CD8-positive, alpha-beta memory T cell (primary cell): ENCODE data around the gene SIL1. TPM values are rescaled to one million over a fixed set of nuclear protein-coding genes. Genes with fewer than 3 reads are reported as not detected.

Source experiments
- CTCF ChIA-PET: fragments of 350-600 bp; sonication (Branson Sonifier 250); formaldehyde crosslinking; loops from one replicate; lab custom pipeline; 2021; ENCODE audit warnings: antibody characterized with exemption; lab: Charles Lee
- POLR2A ChIA-PET: fragments of 350-600 bp; sonication (Branson Sonifier 250); formaldehyde crosslinking; loops from one replicate; lab custom pipeline; 2021; ENCODE audit warnings: antibody characterized with exemption; lab: Charles Lee
- DNase-seq, 5 donors: peaks; one replicate each; pipeline versions ENCODE4 v3.0.0 to v3.0.0-alpha.2; 2020 to 2022; ENCODE audit warnings: mixed read lengths in 1 of 5
- H3K27ac ChIP-seq: one replicate; pipeline ENCODE4 v1.7.0; 2013; ENCODE audit warnings: low read depth, mild to moderate bottlenecking, low read length, moderate library complexity
- H3K27me3 ChIP-seq: 2 replicates; pipeline ENCODE4 v1.7.0; 2013; ENCODE audit warnings: low read length, mild to moderate bottlenecking; ENCODE audit not compliant: insufficient read depth, poor library complexity, severe bottlenecking
- H3K36me3 ChIP-seq: 2 replicates; pipeline ENCODE4 v1.7.0; 2013; ENCODE audit warnings: mild to moderate bottlenecking, low read length, moderate library complexity; ENCODE audit not compliant: insufficient read depth
- H3K4me1 ChIP-seq: 2 replicates; pipeline ENCODE4 v1.7.0; 2013; ENCODE audit warnings: mild to moderate bottlenecking, low read length, moderate library complexity; ENCODE audit not compliant: insufficient read depth
- H3K4me3 ChIP-seq: 2 replicates; pipeline ENCODE4 v1.7.0; 2013; ENCODE audit warnings: mild to moderate bottlenecking, low read length
- H3K9me3 ChIP-seq: 2 replicates; pipeline ENCODE4 v1.7.0; 2013; ENCODE audit warnings: mild to moderate bottlenecking, low read length
- H3K27ac Mint-ChIP-seq, 8 donors: one replicate each; pipeline ENCODE4 v1.8.0; 2020 to 2021; ENCODE audit warnings: mixed read lengths in 8 of 8, mild to moderate bottlenecking in 6 of 8, inconsistent platforms in 3 of 8, moderate library complexity in 3 of 8
- H3K27me3 Mint-ChIP-seq, 2 donors: one replicate each; pipeline ENCODE4 v1.8.0; 2020 to 2021; ENCODE audit warnings: mixed read lengths in 2 of 2, mild to moderate bottlenecking in 1 of 2, moderate library complexity in 1 of 2
- H3K36me3 Mint-ChIP-seq, 3 donors: one replicate each; pipeline ENCODE4 v1.8.0; 2020 to 2021; ENCODE audit warnings: mixed read lengths in 3 of 3, inconsistent platforms in 1 of 3, mild to moderate bottlenecking in 1 of 3
- H3K4me1 Mint-ChIP-seq, 3 donors: one replicate each; pipeline ENCODE4 v1.8.0; 2020 to 2021; ENCODE audit warnings: mixed read lengths in 3 of 3, inconsistent platforms in 1 of 3, mild to moderate bottlenecking in 1 of 3
- H3K4me3 Mint-ChIP-seq, 7 donors: one replicate each; pipeline ENCODE4 v1.8.0; 2020 to 2021; ENCODE audit warnings: mixed read lengths in 7 of 7, mild to moderate bottlenecking in 6 of 7, moderate library complexity in 4 of 7, inconsistent platforms in 2 of 7
- H3K9me3 Mint-ChIP-seq, 5 donors: one replicate each; pipeline ENCODE4 v1.8.0; 2020 to 2022; ENCODE audit warnings: mixed read lengths in 5 of 5, mild to moderate bottlenecking in 3 of 5, moderate library complexity in 2 of 5, inconsistent platforms in 1 of 5
- polyA plus RNA-seq: library from polyadenylated mRNA; unstranded; fragments of 300-500 nt; fragmentation: Illumina TruSeq; gene quantifications from one replicate; pipeline ENCODE4 v1.2.3, GENCODE V29; 2021
- total RNA-seq, 2 experiments: library from RNA; stranded (reverse); gene quantifications; one replicate each; pipeline ENCODE4 v1.2.3, GENCODE V29; 2021

Gene SIL1
- total and polyA plus RNA-seq, 3 experiments from 2014 or later = 15.0 to 27.5 (median 26.6) TPM

DNA sequence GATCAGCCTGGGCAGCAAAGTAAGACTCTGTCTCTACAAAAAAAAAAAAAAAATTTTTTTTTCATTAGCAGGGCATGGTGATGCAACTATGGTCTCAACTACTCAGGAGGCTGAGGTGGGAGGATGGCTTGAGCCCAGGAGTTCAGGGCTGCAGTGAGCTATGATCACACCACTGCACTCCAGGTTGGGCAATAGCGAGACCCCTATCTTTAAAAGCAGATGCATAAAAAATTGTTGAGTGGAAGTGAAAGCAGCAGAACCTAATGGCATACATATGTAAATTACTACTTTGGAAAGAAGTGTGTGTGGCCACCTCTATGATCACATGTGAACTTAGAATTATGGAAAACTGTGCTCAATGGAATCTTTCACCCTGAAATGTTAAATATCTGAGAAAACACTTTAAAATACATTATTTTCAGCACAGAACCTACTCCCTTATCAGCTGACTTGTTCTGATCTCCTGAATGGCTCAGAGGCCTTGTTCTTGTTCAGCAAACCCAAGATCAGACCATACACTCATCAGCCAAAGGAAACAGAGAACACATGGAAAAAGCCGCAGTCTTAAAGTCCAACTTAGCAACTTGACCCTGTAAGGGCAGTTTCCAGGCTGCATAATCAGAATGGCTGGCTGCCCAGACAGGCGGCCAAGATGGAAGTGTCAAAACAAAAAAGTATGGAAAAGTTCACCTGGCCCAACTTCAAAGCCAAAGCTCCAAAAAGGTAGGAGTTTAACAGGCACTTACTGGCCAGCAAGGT, 56.5 kb downstream of the SIL1 start:
- no peaks in the 10 kb centered on the region for H3K4me1 ChIP-seq
- no peak overlapping the region for H3K4me3 ChIP-seq
- DNase-seq = no peak
- no peak overlapping the region for H3K27ac Mint-ChIP-seq
- H3K4me3 Mint-ChIP-seq = no peak overlapping the region
- H3K27me3 ChIP-seq = no peaks in the 10 kb centered on the region
- no peaks in the 10 kb centered on the region for H3K27me3 Mint-ChIP-seq
- POLR2A ChIA-PET = no interaction called here
- H3K4me1 Mint-ChIP-seq = peaks cover 0 to 2% (median 0%) of the 10 kb centered on the region in 3 donors
- H3K27ac ChIP-seq = no peak overlapping the region
- CTCF ChIA-PET = no interaction called here
- H3K9me3 Mint-ChIP-seq = no peaks in the 10 kb centered on the region
- no peaks in the 10 kb centered on the region for H3K9me3 ChIP-seq
- no peaks in the 10 kb centered on the region for H3K36me3 ChIP-seq
- no peaks in the 10 kb centered on the region for H3K36me3 Mint-ChIP-seq

GRCh38 chr5:139140591-139141071, 57.5 kb downstream of the SIL1 start:
- Histone ChIP-seq H3K9me3 (no peaks in the 10 kb centered on the region), H3K4me1 (no peaks in the 10 kb centered on the region), H3K27ac (no peak overlapping the region), H3K27me3 (no peaks in the 10 kb centered on the region), H3K4me3 (no peak overlapping the region), H3K36me3 (no peaks in the 10 kb centered on the region)
- peaks cover 0 to 2% (median 0%) of the 10 kb centered on the region in 3 donors for H3K4me1 Mint-ChIP-seq
- no peaks in the 10 kb centered on the region for H3K36me3 Mint-ChIP-seq
- POLR2A ChIA-PET = no interaction called here
- peak overlapping the region in 1 of 8 donors; percentile 73 for H3K27ac Mint-ChIP-seq
- CTCF ChIA-PET = no interaction called here
- H3K4me3 Mint-ChIP-seq = no peak overlapping the region
- H3K9me3 Mint-ChIP-seq = no peaks in the 10 kb centered on the region
- DNase-seq = no peak
- H3K27me3 Mint-ChIP-seq = no peaks in the 10 kb centered on the region

GRCh38 chr5:139138809-139139208, 59.4 kb downstream of the SIL1 start:
- H3K9me3 Mint-ChIP-seq = no peaks in the 10 kb centered on the region
- H3K4me1 Mint-ChIP-seq = peaks cover 0 to 2% (median 0%) of the 10 kb centered on the region in 3 donors

DNA sequence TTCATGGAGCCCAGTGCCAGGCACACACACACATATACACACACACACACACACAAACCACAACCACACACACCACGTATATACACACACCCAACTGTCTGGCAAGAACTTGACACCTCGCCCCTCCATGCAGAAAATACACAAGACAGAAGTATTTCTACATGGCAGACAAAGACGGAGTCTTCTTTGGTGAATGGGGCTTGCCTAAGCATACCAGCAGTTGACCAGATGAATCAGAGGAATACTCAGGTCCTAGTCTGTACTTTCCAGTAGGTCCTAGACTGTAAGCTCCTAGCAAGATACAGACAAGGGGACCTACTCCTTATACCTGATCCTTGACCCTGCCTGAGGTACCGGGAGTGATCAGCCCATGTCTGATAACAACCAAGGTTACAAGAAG, 60.1 kb downstream of the SIL1 start:
- Histone ChIP-seq H3K27ac (no peak overlapping the region), H3K27me3 (no peaks in the 10 kb centered on the region), H3K4me1 (no peaks in the 10 kb centered on the region), H3K36me3 (no peaks in the 10 kb centered on the region), H3K9me3 (no peaks in the 10 kb centered on the region), H3K4me3 (no peak overlapping the region)
- Mint-ChIP-seq H3K4me3 (no peak overlapping the region), H3K9me3 (no peaks in the 10 kb centered on the region), H3K4me1 (peaks cover 0 to 2% (median 0%) of the 10 kb centered on the region in 3 donors), H3K27ac (no peak overlapping the region), H3K36me3 (no peaks in the 10 kb centered on the region), H3K27me3 (no peaks in the 10 kb centered on the region)
- POLR2A ChIA-PET = no interaction called here
- CTCF ChIA-PET = no interaction called here
- no peak for DNase-seq

More at GRCh38 chr5:139138809-139139208, 59.4 kb downstream of the SIL1 start:
- Histone ChIP-seq H3K36me3 (no peaks in the 10 kb centered on the region), H3K4me3 (no peak overlapping the region), H3K27me3 (no peaks in the 10 kb centered on the region), H3K9me3 (no peaks in the 10 kb centered on the region), H3K27ac (no peak overlapping the region), H3K4me1 (no peaks in the 10 kb centered on the region)
- ChIA-PET POLR2A (no interaction called here), CTCF (no interaction called here)
- no peak overlapping the region for H3K4me3 Mint-ChIP-seq
- H3K27ac Mint-ChIP-seq = no peak overlapping the region
- DNase-seq = no peak
- no peaks in the 10 kb centered on the region for H3K36me3 Mint-ChIP-seq
- no peaks in the 10 kb centered on the region for H3K27me3 Mint-ChIP-seq

DNA sequence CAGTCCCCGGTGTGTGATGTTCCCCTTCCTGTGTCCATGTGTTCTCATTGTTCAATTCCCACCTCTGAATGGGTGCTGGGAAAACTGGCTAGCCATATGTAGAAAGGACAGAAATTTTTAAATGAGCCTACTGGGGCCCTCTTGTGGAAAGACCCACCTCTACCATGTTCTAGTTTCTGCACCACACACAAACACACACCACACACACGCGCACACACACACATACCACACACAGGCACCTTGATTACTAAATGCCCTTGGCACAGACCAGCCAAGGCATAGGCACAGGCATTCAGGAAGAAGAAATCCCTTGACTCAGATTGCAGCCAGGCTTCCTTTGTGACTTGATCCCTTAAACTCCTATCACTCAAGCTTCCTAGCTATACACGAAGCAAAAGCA, 60.5 kb downstream of the SIL1 start:
- Histone ChIP-seq H3K27ac (no peak overlapping the region), H3K27me3 (no peaks in the 10 kb centered on the region), H3K9me3 (no peaks in the 10 kb centered on the region), H3K36me3 (no peaks in the 10 kb centered on the region), H3K4me3 (no peak overlapping the region), H3K4me1 (no peaks in the 10 kb centered on the region)
- H3K27me3 Mint-ChIP-seq = no peaks in the 10 kb centered on the region
- peak overlapping the region in 1 of 8 donors; percentile 10 for H3K27ac Mint-ChIP-seq
- H3K9me3 Mint-ChIP-seq = no peaks in the 10 kb centered on the region
- DNase-seq = no peak
- no peak overlapping the region for H3K4me3 Mint-ChIP-seq
- ChIA-PET POLR2A (no interaction called here), CTCF (no interaction called here)
- H3K4me1 Mint-ChIP-seq = peaks cover 0 to 2% (median 0%) of the 10 kb centered on the region in 3 donors
- H3K36me3 Mint-ChIP-seq = no peaks in the 10 kb centered on the region

DNA sequence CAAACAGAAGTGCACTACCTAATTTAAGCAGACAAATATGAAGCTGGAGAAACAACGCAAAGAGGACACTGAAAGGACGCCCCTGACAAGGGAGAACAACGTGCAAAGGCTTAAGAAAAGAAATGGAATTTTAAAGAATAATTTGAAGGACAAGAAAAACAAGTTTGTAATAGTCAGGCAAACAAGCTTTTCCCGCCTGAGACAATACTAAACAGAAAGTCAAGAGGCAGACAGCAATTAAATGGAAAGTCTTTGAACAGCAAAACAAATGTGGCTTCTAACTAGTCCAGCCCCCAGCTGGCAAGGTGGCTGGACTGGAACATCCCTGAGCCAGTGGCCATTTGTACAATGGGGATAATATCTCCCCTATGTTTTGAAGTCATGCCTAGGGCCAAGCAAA, 63.3 kb downstream of the SIL1 start:
- peaks cover 0 to 5% (median 2%) of the 10 kb centered on the region in 3 donors for H3K4me1 Mint-ChIP-seq
- POLR2A ChIA-PET = no interaction called here
- H3K4me3 ChIP-seq = no peak overlapping the region

DNA sequence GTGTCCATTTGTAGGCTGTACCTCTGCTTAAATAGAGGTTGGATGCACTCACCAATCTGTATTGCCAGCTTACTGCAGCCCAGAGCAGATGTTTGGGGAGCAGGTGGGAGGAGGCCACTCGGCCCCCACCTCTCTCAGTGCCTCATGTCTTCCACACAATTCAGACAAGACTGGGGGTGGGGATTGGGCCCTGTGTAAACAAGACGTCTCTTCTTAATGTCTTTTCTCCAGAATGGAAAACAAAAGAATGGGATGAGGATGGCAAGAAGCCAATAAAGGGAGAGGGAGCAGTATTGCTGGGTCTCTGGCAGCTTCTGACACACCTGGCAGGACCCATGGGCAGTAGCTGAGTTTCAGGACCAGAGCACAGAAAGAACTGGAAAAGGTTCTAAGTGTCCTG, 64.9 kb downstream of the SIL1 start:
- POLR2A ChIA-PET = no interaction called here
- no peaks in the 10 kb centered on the region for H3K9me3 ChIP-seq
- Mint-ChIP-seq H3K27me3 (no peaks in the 10 kb centered on the region), H3K4me1 (peaks cover 0 to 5% (median 0%) of the 10 kb centered on the region in 3 donors), H3K27ac (no peak overlapping the region), H3K36me3 (peaks cover 0 to 1% (median 0%) of the 10 kb centered on the region in 3 donors), H3K9me3 (no peaks in the 10 kb centered on the region), H3K4me3 (no peak overlapping the region)
- no peak overlapping the region for H3K27ac ChIP-seq
- DNase-seq = no peak
- CTCF ChIA-PET = no interaction called here
- no peaks in the 10 kb centered on the region for H3K27me3 ChIP-seq
- no peaks in the 10 kb centered on the region for H3K36me3 ChIP-seq
- H3K4me3 ChIP-seq = no peak overlapping the region
- H3K4me1 ChIP-seq = no peaks in the 10 kb centered on the region

More for the DNA sequence above, 63.3 kb downstream of the SIL1 start:
- Mint-ChIP-seq H3K36me3 (peaks cover 0 to 1% (median 0%) of the 10 kb centered on the region in 3 donors), H3K27me3 (no peaks in the 10 kb centered on the region), H3K4me3 (no peak overlapping the region), H3K9me3 (no peaks in the 10 kb centered on the region), H3K27ac (no peak overlapping the region)
- CTCF ChIA-PET = no interaction called here
- H3K36me3 ChIP-seq = no peaks in the 10 kb centered on the region
- H3K27ac ChIP-seq = no peak overlapping the region
- no peaks in the 10 kb centered on the region for H3K27me3 ChIP-seq
- no peaks in the 10 kb centered on the region for H3K4me1 ChIP-seq
- H3K9me3 ChIP-seq = no peaks in the 10 kb centered on the region
- DNase-seq = no peak

GRCh38 chr5:139132515-139132914, 65.7 kb downstream of the SIL1 start:
- Mint-ChIP-seq H3K4me3 (no peak overlapping the region), H3K9me3 (no peaks in the 10 kb centered on the region), H3K4me1 (peaks cover 0 to 5% (median 0%) of the 10 kb centered on the region in 3 donors), H3K27ac (no peak overlapping the region), H3K36me3 (peaks cover 0 to 5% (median 1%) of the 10 kb centered on the region in 3 donors), H3K27me3 (no peaks in the 10 kb centered on the region)
- H3K4me3 ChIP-seq = no peak overlapping the region
- POLR2A ChIA-PET = no interaction called here
- H3K36me3 ChIP-seq = no peaks in the 10 kb centered on the region
- CTCF ChIA-PET = no interaction called here
- H3K27ac ChIP-seq = no peak overlapping the region
- H3K4me1 ChIP-seq = no peaks in the 10 kb centered on the region
- H3K27me3 ChIP-seq = no peaks in the 10 kb centered on the region
- DNase-seq = no peak
- H3K9me3 ChIP-seq = no peaks in the 10 kb centered on the region
